ENCODE results near the gene PTPRT. TPM values are rescaled to one million over a fixed set of nuclear protein-coding genes. Genes with fewer than 3 reads are reported as not detected.
"Not testable (repeated sequence)": the region's sequence is repeated elsewhere in the genome, so short reads cannot be mapped to it uniquely, and the experiment has no call there.

PTPRT gene
- total RNA-seq, 2 donors from 2014 or later = not detected

GRCh38 chr20:42902509-42902908 lies 287.2 kb downstream of the PTPRT start:
- Histone ChIP-seq H3K27ac (no peak overlapping the region), H3K36me3 (no peaks in the 10 kb centered on the region), H3K27me3 (replicated peaks; ENCODE audit: insufficient read depth) (no peaks in the 10 kb centered on the region), H3K9me3 (no peaks in the 10 kb centered on the region), H3K4me1 (ENCODE audit: control insufficient read depth in 1 of 2, low read depth in 2 of 2) (no peaks in the 10 kb centered on the region), H3K4me3 (no peak overlapping the region)
- TF ChIP-seq, protein P1, sequence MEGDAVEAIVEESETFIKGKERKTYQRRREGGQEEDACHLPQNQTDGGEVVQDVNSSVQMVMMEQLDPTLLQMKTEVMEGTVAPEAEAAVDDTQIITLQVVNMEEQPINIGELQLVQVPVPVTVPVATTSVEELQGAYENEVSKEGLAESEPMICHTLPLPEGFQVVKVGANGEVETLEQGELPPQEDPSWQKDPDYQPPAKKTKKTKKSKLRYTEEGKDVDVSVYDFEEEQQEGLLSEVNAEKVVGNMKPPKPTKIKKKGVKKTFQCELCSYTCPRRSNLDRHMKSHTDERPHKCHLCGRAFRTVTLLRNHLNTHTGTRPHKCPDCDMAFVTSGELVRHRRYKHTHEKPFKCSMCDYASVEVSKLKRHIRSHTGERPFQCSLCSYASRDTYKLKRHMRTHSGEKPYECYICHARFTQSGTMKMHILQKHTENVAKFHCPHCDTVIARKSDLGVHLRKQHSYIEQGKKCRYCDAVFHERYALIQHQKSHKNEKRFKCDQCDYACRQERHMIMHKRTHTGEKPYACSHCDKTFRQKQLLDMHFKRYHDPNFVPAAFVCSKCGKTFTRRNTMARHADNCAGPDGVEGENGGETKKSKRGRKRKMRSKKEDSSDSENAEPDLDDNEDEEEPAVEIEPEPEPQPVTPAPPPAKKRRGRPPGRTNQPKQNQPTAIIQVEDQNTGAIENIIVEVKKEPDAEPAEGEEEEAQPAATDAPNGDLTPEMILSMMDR (IDR thresholded peaks at IDR 0.05) = no peak
- ATAC-seq (ENCODE audit: insufficient number of reproducible peaks, low FRiP score, low read depth) = no peak
- no peak for DNase-seq (ENCODE audit: low spot score)

DNA sequence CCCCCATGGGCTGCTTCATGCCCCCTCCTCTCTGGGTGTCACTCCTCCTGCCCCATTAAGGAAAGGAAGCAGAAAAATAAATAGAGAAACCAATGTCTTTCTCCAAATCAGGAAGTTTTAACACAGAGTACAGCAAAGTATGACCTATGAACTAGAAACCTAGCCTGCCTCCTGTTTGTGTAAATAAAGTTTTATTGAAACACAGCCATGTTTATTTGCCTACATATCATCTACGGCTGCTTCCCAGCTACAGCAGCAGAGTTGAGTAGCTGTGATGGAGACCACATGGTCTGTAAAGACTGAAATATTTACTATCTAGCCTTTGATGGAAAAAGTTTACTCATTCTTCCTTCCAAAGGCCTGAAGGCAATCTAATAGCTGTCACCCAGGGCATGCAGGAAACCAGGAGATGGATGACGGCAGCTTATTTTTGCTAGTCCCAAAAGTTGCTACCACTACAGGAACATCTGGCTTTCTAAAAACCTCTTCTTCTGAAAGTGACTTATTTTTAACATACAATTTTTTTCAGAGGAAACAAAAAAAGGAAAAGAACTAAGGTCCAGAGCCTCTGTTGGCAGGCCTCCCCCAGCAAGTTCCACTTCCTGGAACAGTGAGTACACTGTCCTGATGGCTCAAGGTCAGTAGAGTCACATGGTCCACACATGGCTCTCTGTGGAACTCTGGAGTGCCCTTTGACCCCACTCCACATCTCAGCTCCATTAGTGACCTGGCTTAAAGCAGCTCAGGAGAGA lies 287.8 kb downstream of the PTPRT start:
- ATAC-seq (ENCODE audit: insufficient number of reproducible peaks, low FRiP score, low read depth) = no peak
- H3K4me1 ChIP-seq (ENCODE audit: control insufficient read depth in 1 of 2, low read depth in 2 of 2) = no peaks in the 10 kb centered on the region
- DNase-seq (ENCODE audit: low spot score) = no peak
- H3K27ac ChIP-seq = no peak overlapping the region
- no peaks in the 10 kb centered on the region for H3K27me3 ChIP-seq (replicated peaks; ENCODE audit: insufficient read depth)
- no peak overlapping the region for H3K4me3 ChIP-seq
- H3K9me3 ChIP-seq = no peaks in the 10 kb centered on the region
- TF ChIP-seq, protein P1 (IDR thresholded peaks at IDR 0.05) = no peak
- no peaks in the 10 kb centered on the region for H3K36me3 ChIP-seq

- ATAC-seq (ENCODE audit: insufficient number of reproducible peaks, low FRiP score, low read depth); DNase-seq (ENCODE audit: low spot score): not testable (repeated sequence)
Observed at GRCh38 chr20:42900764-42901163, 288.9 kb downstream of the PTPRT start.

DNA sequence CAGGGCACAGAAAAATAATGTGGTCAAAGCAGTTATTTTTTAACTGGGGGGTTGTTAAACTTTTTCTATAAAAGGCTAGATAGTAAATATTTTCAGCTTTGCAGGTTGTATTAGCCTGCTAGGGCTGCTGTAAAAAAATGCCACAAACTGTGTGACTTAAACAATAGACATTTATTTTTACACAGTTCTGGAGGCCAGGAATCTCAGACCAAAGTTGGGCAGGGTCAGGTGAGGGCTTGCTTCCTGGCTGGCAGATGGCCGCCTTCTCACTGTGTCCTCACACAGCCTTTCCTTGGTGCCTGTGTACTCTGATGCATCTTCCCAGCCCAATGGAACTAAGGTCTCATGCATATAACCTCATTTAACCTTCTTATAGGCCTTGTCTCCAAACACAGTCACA lies 294.7 kb downstream of the PTPRT start:
- Histone ChIP-seq H3K4me3 (no peak overlapping the region), H3K27me3 (replicated peaks; ENCODE audit: insufficient read depth) (no peaks in the 10 kb centered on the region), H3K9me3 (no peaks in the 10 kb centered on the region), H3K27ac (no peak overlapping the region), H3K4me1 (ENCODE audit: control insufficient read depth in 1 of 2, low read depth in 2 of 2) (no peaks in the 10 kb centered on the region), H3K36me3 (no peaks in the 10 kb centered on the region)
- TF ChIP-seq, protein P1 (IDR thresholded peaks at IDR 0.05) = no peak
- ATAC-seq (ENCODE audit: insufficient number of reproducible peaks, low FRiP score, low read depth) (no peak), DNase-seq (ENCODE audit: low spot score) (no peak)

More at GRCh38 chr20:42900764-42901163, 288.9 kb downstream of the PTPRT start:
- H3K9me3 ChIP-seq; H3K4me3 ChIP-seq; H3K36me3 ChIP-seq; H3K4me1 ChIP-seq (ENCODE audit: control insufficient read depth in 1 of 2, low read depth in 2 of 2); H3K27ac ChIP-seq; H3K27me3 ChIP-seq (replicated peaks; ENCODE audit: insufficient read depth): not testable (repeated sequence)

GRCh38 chr20:42894483-42894882 lies 295.2 kb downstream of the PTPRT start:
- Histone ChIP-seq H3K9me3 (no peaks in the 10 kb centered on the region), H3K36me3 (no peaks in the 10 kb centered on the region), H3K4me1 (ENCODE audit: control insufficient read depth in 1 of 2, low read depth in 2 of 2) (no peaks in the 10 kb centered on the region), H3K27me3 (replicated peaks; ENCODE audit: insufficient read depth) (no peaks in the 10 kb centered on the region), H3K27ac (no peak overlapping the region), H3K4me3 (no peak overlapping the region)
- TF ChIP-seq, protein P1 (IDR thresholded peaks at IDR 0.05) = no peak
- no peak for ATAC-seq (ENCODE audit: insufficient number of reproducible peaks, low FRiP score, low read depth)
- no peak for DNase-seq (ENCODE audit: low spot score)

DNA sequence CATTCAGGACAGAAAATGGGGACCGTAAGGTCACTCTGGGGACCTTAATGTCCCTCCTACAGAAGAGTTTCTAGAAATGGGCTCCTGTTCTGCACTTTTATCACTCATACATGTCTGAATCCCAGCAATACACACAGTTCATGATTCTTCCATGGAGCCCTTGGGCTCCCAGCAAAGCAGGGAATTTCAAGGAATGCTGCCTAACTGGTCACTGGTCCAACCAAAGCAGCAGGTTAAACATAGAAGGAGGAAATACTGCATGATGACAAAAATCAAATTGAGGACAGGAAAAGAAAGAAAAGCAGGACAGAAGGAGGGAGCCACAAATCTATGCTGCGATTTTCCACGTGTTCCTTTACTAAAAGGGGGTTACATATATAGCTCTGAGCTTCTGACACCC lies 300.2 kb downstream of the PTPRT start:
- no peak for ATAC-seq (ENCODE audit: insufficient number of reproducible peaks, low FRiP score, low read depth)
- no peaks in the 10 kb centered on the region for H3K9me3 ChIP-seq
- TF ChIP-seq, protein P1 (IDR thresholded peaks at IDR 0.05) = no peak

More for the DNA sequence above, 300.2 kb downstream of the PTPRT start:
- no peaks in the 10 kb centered on the region for H3K36me3 ChIP-seq
- DNase-seq (ENCODE audit: low spot score) = no peak
- no peaks in the 10 kb centered on the region for H3K27me3 ChIP-seq (replicated peaks; ENCODE audit: insufficient read depth)
- no peak overlapping the region for H3K27ac ChIP-seq
- H3K4me1 ChIP-seq (ENCODE audit: control insufficient read depth in 1 of 2, low read depth in 2 of 2) = no peaks in the 10 kb centered on the region
- no peak overlapping the region for H3K4me3 ChIP-seq
